AG04450 (cell line): ENCODE data around the gene LBX2. TPM values are rescaled to one million over a fixed set of nuclear protein-coding genes. Genes with fewer than 3 reads are reported as not detected.
A peak's percentile ranks its signal among the peaks of the same experiment; 100 is the strongest.

Experiments used
- CTCF ChIA-PET: fragments of 300-600, 350-600 bp; formaldehyde crosslinking; extraction: SDS; loops from one replicate; lab custom pipeline; 2022; ENCODE audit warnings: antibody characterized with exemption, inconsistent platforms; lab: Charles Lee
- POLR2A ChIA-PET: fragments of 350-600 bp; formaldehyde crosslinking; extraction: SDS; loops from one replicate; lab custom pipeline; 2021; ENCODE audit warnings: antibody characterized with exemption, inconsistent platforms; lab: Yijun Ruan, JAX
- DNase-seq: peaks from one replicate; pipeline ENCODE4 v3.0.0-alpha.2; 2011; ENCODE audit warnings: low read depth, low spot score
- H3K27ac ChIP-seq: one replicate; pipeline ENCODE4 v1.5.1; 2012; ENCODE audit warnings: low read depth, low read length, control low read depth
- H3K27me3 ChIP-seq: one replicate; pipeline ENCODE4 v1.6.0; 2012; ENCODE audit warnings: low read length; ENCODE audit not compliant: control insufficient read depth, insufficient read depth
- H3K4me3 ChIP-seq: 2 replicates; pipeline ENCODE4 v1.5.1; 2011; ENCODE audit warnings: mild to moderate bottlenecking, low read depth, low read length, control low read depth
- H3K9me3 ChIP-seq: 2 replicates; pipeline ENCODE4 v1.5.1; 2012; ENCODE audit warnings: low read length; ENCODE audit not compliant: control insufficient read depth, insufficient read depth
- CTCF ChIP-seq: IDR thresholded peaks from 2 replicates; pipeline ENCODE4 v1.5.1; 2011; ENCODE audit warnings: low read depth, low read length, control low read depth, inconsistent platforms
- polyA plus RNA-seq: library from polyadenylated mRNA; depleted of rRNA; stranded (reverse); fragments of >200 nt; gene quantifications from 2 replicates; pipeline ENCODE4 v1.2.3, GENCODE V29; 2011

Gene LBX2
- polyA plus RNA-seq, 1 experiment, result 0.86 TPM

DNA sequence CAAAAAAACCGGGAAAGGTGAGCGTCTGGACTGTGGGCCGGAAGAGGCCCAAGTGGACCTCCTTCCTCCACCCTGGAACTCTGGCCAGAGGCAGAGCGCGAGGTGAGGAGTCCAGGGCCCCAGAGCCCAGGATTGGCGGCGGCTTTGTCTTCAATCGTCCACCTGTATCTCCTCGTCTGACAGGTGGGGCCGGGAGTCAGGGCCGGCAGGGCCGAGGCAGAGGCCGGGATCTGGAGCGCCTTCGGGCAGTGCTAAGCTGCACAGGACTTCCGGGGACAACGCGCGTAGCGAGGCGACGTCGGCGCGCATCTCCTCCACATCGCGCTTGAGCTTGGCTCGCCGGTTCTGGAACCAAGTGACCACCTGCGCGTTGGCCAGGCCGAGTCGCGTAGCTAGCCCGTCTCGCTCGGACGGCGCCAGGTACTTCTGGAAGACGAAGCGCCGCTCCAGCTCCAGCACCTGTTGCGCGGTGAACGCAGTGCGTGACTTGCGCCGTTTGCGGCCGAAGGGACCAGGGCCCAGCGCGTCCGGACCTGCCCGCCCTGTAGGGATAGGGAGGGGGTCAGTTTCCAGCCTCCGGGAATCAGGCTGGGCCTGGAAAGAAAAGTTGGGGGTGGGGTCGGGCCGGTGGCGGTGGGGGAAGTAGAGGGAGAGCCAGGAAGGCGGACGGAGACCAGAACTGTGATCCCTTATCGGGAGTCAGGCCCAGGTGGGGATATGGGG, 1.5 kb downstream of the LBX2 start:
- H3K27me3 ChIP-seq, result peaks cover 40% of the 10 kb centered on the region
- POLR2A ChIA-PET, result no interaction called here
- no peak for TF ChIP-seq CTCF
- no peak overlapping the region for H3K27ac ChIP-seq
- CTCF ChIA-PET, result interaction anchor here (2.2 kb wide), 1 partner anchor 15 kb away, joined by 7 read pairs; the partner anchor contains the start of genes CCDC142 and TTC31
- peak overlapping the region; percentile 45 for H3K4me3 ChIP-seq
- DNase-seq, result no peak
- H3K9me3 ChIP-seq, result no peaks in the 10 kb centered on the region; the same call in 1 of the 2 replicates

- POLR2A ChIA-PET, result no interaction called here
Measured at GRCh38 chr2:74496997-74497776, 2.2 kb downstream of the LBX2 start.

GRCh38 chr2:74495440-74495839, 4.0 kb downstream of the LBX2 start:
- Histone ChIP-seq H3K9me3 (no peaks in the 10 kb centered on the region; the same call in 1 of the 2 replicates), H3K27me3 (peaks cover 27% of the 10 kb centered on the region), H3K4me3 (no peak overlapping the region), H3K27ac (no peak overlapping the region)
- POLR2A ChIA-PET, result interaction anchor here (0.6 kb wide), 1 partner anchor 89 kb away, joined by 4 read pairs; no protein-coding TSS in a partner anchor
- no peak for DNase-seq
- CTCF ChIA-PET, result no interaction called here
- no peak for TF ChIP-seq CTCF

More at GRCh38 chr2:74496997-74497776, 2.2 kb downstream of the LBX2 start:
- peaks cover 36% of the 10 kb centered on the region for H3K27me3 ChIP-seq
- no peak overlapping the region for H3K4me3 ChIP-seq
- H3K9me3 ChIP-seq, result no peaks in the 10 kb centered on the region; the same call in 1 of the 2 replicates
- no peak for DNase-seq
- CTCF ChIA-PET, result interaction anchor here (2.2 kb wide), 1 partner anchor 14 kb away, joined by 7 read pairs; the partner anchor contains the start of genes CCDC142 and TTC31
- no peak for TF ChIP-seq CTCF
- H3K27ac ChIP-seq, result no peak overlapping the region

- H3K9me3 ChIP-seq, result no peaks in the 10 kb centered on the region
- ChIA-PET POLR2A (no interaction called here), CTCF (interaction anchor here (1.3 kb wide), 1 partner anchor 96 kb away, joined by 4 read pairs; no protein-coding TSS in a partner anchor)
- peaks cover 11% of the 10 kb centered on the region for H3K27me3 ChIP-seq
- no peak overlapping the region for H3K4me3 ChIP-seq
- H3K27ac ChIP-seq, result no peak overlapping the region
- no peak for TF ChIP-seq CTCF
- DNase-seq, result no peak
Measured at GRCh38 chr2:74493546-74493945, 5.9 kb downstream of the LBX2 start.
